ENCODE data around the gene PPP1R27. TPM values are rescaled to one million over a fixed set of nuclear protein-coding genes. Genes with fewer than 3 reads are reported as not detected.
"Not testable (repeated sequence)": the region's sequence is repeated elsewhere in the genome, so short reads cannot be mapped to it uniquely, and the experiment has no call there.

Gene PPP1R27
- total RNA-seq, 1 donor from 2014 or later: not detected

GRCh38 chr17:81842378-81842724 lies 7.5 kb upstream of the PPP1R27 start:
- no peak for DNase-seq (ENCODE audit: low read depth, low spot score)

GRCh38 chr17:81841866-81842265 lies 7.0 kb upstream of the PPP1R27 start:
- DNase-seq (ENCODE audit: low read depth, low spot score): no peak

- DNase-seq (ENCODE audit: low read depth, low spot score): no peak
These were observed 6.3 kb upstream of the PPP1R27 start for GRCh38 chr17:81840826-81841778.

DNA sequence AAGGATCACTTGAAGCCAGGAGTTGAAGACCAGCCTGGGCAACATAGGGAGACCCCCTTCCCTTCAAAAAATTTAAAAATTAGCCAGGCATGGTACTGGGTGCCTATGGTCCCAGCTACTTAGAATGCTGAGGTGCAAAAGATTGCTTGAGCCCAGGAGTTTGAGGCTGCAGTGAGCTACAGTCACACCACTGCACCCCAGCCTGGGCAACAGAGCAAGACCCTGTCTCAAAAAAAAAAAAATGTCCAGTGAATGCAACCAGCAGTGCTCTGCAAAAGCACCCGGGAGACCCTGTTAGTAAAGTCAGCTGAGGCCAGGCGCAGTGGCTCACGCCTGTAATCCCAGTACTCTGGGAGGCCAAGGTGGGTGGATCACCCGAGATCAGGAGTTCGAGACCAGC lies 5.2 kb upstream of the PPP1R27 start:
- DNase-seq (ENCODE audit: low read depth, low spot score): not testable (repeated sequence)

GRCh38 chr17:81839301-81839700 lies 4.5 kb upstream of the PPP1R27 start:
- no peak for DNase-seq (ENCODE audit: low read depth, low spot score)

- DNase-seq (ENCODE audit: low read depth, low spot score): no peak
These were observed 4.0 kb upstream of the PPP1R27 start for GRCh38 chr17:81838753-81839255.

- no peak for DNase-seq (ENCODE audit: low read depth, low spot score)
These were observed 2.8 kb upstream of the PPP1R27 start for GRCh38 chr17:81837641-81838040.

DNA sequence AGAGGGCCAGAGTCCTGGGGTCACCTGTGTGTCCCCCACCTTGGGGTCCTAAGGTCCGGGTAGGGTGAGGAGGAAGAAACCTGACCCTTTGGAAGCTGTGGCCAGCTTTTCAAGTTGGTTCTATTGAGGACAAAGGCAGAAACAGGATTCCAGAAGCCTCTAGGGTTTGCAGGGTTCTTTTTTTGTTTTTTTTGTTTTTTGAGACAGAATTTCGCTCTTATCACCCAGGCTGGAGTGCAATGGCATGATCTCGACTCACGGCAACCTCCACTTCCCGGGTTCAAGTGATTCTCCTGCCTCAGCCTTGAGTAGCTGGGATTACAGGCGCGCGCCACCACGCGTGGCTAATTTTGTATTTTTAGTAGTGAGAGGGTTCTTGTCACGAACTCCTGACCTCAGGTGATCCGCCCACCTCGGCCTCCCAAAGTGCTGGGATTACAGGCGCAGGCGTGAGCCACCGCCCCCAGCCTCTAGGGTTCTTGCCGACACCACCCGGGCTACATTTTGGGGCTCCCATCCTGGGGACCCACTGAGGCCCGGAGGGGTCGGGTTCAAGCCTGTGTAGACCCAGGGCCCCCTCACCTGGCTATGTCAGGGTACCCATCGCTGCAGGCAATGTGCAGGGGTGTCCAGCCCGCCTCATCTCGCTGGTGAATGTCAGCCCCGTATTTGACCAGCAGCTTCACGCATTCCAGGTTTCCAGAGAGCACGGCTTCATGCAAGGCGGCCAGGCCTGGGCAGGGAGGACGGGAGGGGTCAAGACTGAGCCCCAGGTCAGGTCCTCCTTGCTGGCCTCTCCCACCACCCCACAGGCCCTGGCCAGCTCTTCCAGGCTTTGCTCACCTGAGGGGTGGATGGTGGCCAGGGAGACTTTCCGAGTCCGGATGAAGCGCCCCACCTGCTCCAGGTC lies 674 bp downstream of the PPP1R27 start:
- no peak for DNase-seq (ENCODE audit: low read depth, low spot score)

DNA sequence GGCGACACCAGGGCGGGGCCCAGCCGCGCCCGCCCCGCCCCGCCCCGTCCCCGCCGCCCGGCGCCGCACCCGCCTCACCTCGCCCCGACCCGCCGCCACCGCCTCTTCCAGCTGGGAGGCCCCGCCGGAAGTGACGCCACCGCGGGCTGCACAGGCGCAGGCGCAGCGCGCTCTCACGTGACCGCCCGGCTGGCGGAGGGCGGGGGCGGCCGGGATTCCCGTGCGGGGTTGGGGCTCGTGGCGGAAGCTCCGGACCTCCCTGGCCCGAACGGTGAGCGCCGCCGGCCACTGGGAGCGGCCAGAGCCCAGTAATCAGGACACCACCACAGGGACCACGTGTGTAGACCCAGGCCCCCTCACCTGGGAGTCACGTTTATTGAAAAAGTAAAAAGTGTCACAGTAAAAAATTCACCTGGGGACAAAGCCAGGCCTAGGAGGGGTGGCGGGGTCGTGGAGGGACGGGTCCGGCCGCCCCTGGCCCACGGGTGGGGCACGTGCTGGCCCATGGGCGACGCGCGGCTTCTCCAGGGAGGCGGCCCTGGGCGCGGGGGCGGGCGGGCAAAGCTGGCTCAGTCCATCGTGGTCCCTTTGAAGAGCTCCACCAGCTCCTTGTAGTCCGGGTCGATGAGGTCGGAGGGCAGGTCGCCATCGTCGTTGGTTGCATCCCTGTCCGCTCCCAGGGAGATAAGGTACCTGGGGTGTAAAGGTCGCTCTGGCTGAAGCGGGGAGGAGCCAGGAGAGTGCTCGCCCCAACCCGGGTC lies 1.5 kb downstream of the PPP1R27 start, which contains the start of gene MCRIP1:
MCRIP1 (minus strand) TSS at position 132 of the 761 bp plus-strand sequence. CDS start 8,785 bp downstream, outside the sequence.
- peak; percentile 71 for DNase-seq (ENCODE audit: low read depth, low spot score)

DNA sequence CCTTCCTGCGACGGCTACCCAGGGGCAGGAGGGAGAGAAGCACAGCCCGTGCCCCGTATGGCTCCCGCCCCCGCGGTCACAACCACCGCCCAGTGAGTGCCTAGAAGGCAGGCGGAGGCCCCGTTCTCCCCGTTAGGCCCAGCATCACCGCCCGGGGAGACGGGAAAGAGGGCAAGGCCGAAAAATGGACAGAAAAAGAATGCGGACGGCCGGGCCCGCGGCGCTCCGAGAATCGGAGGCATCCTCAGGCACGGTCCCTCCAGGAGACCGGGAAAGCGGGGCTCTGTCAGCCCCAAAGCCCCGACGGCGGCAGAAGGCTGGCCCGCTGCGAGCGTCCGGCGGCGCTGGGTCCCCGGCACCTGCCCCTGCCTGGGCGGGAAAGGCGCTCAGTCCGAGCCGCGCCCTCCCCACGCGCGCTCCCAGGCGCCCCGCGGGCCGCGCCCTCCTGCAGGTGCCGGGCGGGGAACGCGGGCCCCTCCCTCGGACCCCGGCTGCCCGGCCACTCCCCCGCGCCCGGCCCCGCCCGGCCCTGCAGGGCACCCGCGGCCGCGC lies 2.2 kb downstream of the PPP1R27 start:
- no peak for DNase-seq (ENCODE audit: low read depth, low spot score)

- no peak for DNase-seq (ENCODE audit: low read depth, low spot score)
These were observed 2.8 kb downstream of the PPP1R27 start for GRCh38 chr17:81831957-81832607.

DNA sequence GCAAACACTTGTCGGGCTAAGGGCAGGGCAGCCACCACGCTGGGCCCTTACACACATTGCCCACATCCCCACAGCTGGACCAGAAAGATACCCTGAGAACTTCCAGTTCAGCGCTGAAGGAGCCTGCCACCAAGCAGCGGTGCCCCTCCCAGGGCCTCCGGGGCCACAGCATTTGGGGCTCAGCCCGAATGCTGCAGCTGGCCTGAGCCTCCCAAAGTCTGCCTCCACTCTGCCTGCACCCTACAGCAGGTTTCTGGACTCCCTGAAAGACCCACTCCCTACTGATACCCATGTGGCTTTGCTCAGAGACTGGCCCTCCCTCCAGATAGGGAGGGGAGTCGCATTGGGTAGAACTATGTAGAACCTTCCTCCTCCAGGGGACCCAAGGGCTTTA lies 3.3 kb downstream of the PPP1R27 start:
- no peak for DNase-seq (ENCODE audit: low read depth, low spot score)

- no peak for DNase-seq (ENCODE audit: low read depth, low spot score)
These were observed 5.0 kb downstream of the PPP1R27 start for GRCh38 chr17:81829858-81830257.

GRCh38 chr17:81828656-81829055 lies 6.2 kb downstream of the PPP1R27 start:
- DNase-seq (ENCODE audit: low read depth, low spot score): no peak

GRCh38 chr17:81825841-81826466 lies 8.9 kb downstream of the PPP1R27 start:
- no peak for DNase-seq (ENCODE audit: low read depth, low spot score)

DNA sequence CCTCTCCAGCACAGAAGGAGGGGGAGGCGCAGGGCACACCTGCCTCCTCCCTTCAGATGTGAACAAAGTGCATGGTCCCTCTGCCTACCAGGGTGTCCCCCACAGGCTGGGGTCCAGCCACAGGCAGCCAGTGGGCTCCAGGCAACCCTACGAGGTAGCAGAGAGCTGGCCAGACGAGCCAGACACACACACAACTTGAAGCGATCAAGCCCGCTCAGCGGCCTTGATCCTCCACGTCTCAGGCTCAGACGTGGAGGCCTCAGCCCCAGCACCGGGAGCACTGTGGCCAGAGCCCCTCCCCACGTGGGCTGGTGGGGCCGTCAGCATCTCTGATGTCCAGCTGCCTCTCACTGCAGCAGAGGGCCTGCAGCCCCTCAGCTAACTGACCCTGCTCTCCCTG lies 10.3 kb downstream of the PPP1R27 start:
- no peak for DNase-seq (ENCODE audit: low read depth, low spot score)

GRCh38 chr17:81823820-81824550 lies 10.9 kb downstream of the PPP1R27 start:
- no peak for DNase-seq (ENCODE audit: low read depth, low spot score)

DNA sequence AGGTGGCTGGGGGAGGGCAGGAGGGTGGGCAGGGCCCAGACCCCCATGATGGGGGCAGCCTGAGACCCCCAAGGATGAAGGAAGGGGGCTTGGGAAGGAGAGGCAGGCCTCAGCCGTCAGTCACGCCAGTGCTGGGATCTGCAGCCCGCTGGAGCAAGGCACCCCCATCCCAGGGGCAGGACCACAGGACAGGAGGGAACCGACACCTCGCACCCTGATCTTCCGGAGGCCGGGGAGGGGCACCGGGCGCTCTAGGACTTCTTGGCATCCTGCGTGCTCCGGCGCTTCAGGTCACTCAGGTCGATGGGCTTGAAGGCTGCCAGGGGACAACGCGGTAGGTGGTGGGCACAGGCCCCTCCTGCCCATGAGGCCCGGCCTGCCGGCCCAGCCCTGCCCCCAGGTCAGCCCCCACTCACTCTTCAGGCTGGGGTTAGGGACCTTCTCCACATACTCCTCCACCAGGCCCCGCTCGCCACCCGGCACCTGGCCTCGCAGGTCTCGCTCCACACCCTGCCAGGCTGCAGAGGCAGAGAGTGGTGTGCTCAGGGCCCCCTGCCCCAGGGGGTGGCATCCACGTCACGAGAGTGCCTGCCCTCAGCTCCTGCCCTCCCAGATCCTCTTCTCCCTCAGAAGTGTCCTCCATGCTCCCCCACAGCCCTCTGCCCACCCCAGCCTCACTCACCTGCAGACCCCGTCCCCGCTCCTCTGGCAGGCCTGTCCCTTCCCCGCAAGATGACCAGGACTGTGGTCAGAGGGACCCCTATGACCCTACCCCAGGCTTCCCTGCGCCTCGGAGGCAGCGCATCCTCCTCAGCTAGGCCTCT lies 11.6 kb downstream of the PPP1R27 start:
- DNase-seq (ENCODE audit: low read depth, low spot score): no peak
